HG02610 (cell line): ENCODE measurements around the gene FAM20A.
"Not testable (repeated sequence)": the region's sequence is repeated elsewhere in the genome, so short reads cannot be mapped to it uniquely, and the experiment has no call there.

Experiments
- ATAC-seq: cut with Tn5 transposase; IDR thresholded peaks from one replicate; pipeline ENCODE4 v1.9.1; 2021; ENCODE audit warnings: mild to moderate bottlenecking, moderate library complexity; ENCODE audit not compliant: unreplicated experiment

The FAM20A gene

GRCh38 chr17:68505951-68506350, 95.2 kb downstream of the FAM20A start:
- no peak for ATAC-seq

DNA sequence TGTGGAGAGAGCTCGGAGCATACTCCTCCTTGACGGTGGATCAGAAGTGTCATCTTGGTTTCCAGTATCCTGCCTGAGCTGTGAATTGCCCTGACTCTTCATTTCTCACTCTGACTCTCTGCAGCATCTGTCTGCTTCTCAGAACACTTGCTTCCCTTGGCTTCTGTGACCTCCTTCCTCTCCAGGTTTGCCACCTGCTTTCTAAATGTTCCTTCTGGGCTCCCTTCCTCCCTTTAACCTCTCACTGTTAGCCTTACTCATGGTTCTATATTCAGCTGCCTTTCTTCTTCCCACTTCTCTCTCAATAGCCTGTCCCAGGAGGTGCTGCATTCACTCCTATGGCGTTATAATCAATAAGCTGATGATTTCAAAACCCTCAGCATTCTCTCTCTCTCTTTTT, 100.1 kb downstream of the FAM20A start:
- ATAC-seq = no peak

GRCh38 chr17:68499587-68499986, 101.6 kb downstream of the FAM20A start:
- ATAC-seq = no peak

DNA sequence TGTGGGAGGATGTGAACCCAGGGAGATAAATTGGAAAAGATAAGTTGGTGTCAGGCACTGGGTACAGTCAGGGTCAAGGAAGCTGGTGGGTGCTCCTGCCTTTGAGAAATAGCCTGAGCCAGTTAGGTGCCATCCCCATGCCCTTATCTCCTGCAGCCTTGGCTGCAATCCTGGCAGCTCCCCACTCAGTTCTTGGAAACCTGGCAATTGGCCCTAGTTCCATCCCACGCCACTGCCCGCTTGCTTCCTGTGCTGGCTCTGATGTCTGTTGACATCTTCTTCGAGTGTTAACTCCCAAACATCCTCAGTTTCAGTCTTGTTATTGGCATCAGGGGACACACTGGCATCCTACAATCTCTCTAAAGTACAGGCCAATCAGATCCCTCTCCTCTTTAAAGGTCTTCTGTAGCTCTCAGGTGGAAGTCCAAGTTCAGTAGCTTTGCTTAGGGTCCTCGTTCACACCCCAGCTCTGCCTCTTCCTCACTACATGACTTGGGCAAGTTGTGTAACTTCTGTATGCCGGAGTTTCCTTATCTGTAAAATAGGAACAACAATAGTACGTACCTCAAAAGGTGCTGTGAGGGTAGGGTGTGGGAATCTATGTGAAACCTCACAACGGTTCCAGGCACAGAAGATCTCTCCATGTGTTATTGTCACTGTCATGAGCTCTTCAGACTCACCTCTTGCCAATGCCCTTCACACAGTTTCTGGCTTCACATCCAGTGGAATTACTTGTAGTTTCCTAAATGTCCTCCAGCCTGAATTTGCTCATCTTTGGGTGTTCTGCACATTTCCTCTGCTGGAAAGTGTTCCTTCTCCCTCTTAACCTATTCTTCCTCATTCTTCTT, 102.5 kb downstream of the FAM20A start:
- ATAC-seq = peak; percentile 16

DNA sequence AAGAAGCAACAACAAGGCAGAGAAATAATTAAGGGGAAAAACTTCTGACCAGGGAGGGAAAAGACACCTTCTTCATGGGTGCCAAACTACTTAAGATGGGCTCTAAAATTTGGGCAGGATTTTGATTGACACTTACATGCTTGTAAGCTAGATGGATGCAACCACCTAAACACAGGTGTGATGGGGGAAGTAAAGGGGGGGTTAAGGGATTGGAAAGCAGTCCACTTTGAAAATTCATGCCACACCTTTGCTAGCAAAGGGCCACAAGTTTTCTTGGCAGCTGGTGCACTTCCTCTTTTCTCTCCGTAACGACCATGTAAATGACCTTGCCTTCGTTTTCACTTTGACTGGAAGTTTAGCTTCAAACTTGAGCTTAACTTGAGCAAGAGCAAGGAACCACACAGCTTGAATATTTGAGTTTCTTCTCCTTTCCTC, 103.3 kb downstream of the FAM20A start:
- ATAC-seq = peak; percentile 95

- ATAC-seq = no peak
Observed at GRCh38 chr17:68495081-68495480, 106.1 kb downstream of the FAM20A start.

- not testable (repeated sequence) for ATAC-seq
Observed at GRCh38 chr17:68492394-68493054, 108.6 kb downstream of the FAM20A start.

DNA sequence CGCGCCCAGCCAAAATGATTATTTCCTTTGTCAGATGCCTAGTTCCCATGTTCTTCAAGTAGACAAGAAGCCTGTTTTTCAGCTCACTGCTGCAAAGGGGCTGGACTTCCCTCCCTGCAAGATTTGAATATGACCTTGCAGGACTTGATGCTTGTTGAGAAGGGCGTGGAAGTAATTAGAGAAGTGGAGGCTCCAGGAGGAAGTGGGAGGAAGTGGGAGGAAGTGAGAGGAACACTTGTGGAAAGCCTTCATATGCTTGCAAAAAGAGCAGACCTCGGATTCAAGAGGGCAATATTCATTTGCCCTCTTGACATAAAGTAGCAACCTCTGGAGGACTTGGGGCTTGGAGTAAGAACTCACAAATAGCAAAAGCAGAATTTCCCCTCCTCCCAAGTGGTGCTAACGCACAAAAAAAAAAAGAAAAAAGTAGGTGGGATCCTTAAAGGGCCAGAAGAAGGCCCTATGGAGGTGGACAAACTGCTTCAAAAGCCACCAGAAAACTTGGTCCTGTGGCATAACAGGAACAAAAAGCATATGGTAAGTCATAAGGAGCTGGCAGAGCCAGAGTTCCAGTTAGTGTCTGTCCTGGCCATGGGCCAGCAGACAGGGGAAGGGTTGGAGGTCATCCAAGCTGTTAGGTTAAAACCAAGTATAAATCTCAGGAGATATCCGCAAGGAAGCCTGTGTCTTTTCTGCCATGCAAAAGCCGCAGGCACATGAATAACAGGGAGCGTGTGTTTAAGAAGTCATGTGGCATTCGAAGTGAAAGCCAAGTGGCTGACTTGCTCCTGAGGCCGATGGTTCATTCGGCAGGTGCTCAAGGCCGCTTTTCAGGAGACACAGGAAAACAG, 109.6 kb downstream of the FAM20A start:
- no peak for ATAC-seq

DNA sequence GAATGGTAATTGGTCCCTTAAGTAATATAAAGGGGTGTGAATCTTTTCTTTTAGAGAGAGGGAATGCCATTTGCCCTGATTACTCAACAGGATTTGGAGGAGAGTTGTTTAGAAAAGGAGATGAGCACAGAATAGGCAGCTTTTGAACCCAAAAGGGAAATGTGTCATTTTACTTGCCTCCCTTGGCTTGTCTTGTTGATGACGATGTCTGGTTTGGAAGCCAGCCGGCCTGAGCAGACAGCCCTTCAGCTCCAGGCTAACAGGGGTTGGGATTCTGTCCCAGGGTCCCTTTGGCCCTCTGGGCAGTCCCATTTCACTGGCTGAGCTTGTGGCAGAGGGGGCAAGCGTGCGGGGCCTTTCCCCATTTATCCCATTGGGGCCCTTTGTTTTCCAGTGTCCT, 111.2 kb downstream of the FAM20A start:
- no peak for ATAC-seq
